GM18861 (cell line): ENCODE results near the gene HABP2.

Experiments
- ATAC-seq: cut with Tn5 transposase; IDR thresholded peaks from one replicate; pipeline ENCODE4 v1.9.1; 2021; ENCODE audit not compliant: unreplicated experiment

The HABP2 gene

GRCh38 chr10:113555751-113556150 is 2.9 kb downstream of the HABP2 start:
- no peak for ATAC-seq

DNA sequence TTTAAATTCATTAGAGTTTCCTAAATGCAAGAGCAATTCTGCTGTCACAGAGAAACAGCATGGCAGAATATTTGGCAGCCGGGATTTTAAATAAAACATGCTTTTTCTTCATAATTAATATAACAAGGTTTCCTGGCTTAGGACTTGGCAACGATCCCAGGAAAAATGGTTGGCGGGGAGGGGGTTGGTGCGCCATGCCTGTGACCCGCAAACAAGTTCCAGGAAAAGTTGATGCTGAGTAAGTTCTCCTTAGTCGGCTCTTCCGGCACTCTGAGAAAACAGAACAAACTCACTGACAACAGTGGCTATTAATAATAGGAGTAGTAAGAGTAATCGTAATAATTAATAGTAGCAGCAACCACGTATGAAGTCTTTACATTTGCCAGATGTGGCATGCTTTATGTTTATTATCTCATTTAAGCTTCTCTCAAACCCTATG is 4.6 kb downstream of the HABP2 start:
- no peak for ATAC-seq

GRCh38 chr10:113557903-113558321 is 5.1 kb downstream of the HABP2 start:
- no peak for ATAC-seq

DNA sequence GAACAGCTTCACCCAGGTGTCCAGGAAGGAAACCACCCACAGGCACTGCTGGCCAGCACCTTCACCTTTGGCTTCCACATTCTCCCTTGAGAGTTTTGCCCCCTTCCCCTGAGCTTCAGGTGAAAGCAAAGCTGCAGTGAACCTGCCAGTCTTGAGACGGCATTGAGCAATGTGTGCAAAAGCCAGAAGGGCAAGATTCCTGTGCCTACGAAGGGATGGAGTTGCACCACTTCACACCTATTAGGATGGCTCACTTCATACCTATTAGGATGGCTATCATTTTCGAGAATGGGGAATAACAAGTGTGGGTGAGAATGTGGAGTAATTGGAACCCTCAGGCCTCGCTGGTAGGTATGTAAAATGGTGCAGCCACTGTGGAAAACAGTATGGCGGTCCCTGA is 7.2 kb downstream of the HABP2 start:
- no peak for ATAC-seq

GRCh38 chr10:113561214-113561613 is 8.4 kb downstream of the HABP2 start:
- ATAC-seq, result no peak

DNA sequence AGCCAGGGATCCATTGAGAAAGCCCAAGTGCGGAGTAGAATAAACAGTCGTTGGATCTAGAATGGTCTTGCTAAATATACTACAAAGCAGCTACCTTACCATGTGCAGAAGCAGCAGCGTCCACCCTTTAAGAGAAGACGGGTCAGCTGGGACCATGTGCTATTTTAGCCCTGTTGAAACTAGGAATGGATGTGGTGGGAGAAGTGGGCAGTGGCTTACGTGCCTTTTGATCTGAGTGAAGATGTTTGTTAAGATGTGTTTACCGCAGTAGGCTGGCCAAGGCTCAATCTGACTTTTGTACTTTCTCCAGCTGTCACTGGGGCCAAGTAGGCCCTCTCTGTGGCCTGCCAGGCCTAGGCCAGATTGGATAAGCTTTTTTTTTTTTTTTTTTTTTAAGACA is 9.2 kb downstream of the HABP2 start:
- ATAC-seq, result no peak

- no peak for ATAC-seq
Measured at GRCh38 chr10:113562704-113563103, 9.9 kb downstream of the HABP2 start.

- peak; percentile 86 for ATAC-seq
Measured at GRCh38 chr10:113563306-113564088, 10.6 kb downstream of the HABP2 start.

DNA sequence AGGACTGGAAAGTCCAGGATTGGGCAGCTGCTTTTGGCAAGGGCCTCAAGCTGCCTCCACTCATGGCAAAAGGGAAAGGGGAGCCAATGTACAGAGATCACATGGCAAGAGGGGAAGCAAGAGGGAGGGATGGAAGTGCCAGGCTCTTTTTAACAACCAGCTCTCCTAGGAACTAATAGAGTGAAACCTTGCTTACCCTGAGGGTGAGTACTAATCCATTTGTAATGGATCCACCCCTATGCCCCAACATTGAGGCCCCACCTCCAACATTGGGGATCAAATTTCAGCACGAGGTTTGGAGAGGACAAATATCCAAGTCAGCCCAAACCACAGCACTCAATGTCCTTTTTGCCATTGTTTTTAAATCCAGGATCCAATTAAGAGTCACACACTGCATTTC is 12.5 kb downstream of the HABP2 start:
- ATAC-seq, result no peak

GRCh38 chr10:113566888-113567287 is 14.0 kb downstream of the HABP2 start:
- ATAC-seq, result no peak

DNA sequence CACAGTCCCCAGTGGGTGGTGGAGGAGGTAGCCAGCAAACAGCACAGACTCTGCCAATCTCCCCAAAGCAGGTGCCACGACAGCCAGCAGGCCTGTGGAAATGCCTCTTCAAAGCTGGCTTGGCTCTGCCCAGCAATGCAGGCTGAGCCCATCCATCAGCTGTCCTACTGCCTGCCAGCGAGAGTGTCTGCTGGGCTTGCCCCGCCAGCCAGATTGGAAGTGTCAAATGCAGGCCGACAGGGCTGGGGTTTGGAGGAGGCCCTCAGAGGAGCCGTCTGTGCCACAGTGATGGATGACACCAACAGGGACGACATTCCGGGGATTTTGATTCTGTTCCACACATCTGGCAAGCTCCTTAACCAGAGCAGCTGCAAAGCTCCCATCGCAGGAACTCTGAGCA is 16.7 kb downstream of the HABP2 start:
- ATAC-seq, result no peak

GRCh38 chr10:113572520-113573290 is 19.9 kb downstream of the HABP2 start:
- no peak for ATAC-seq

GRCh38 chr10:113573368-113573767 is 20.5 kb downstream of the HABP2 start:
- ATAC-seq, result no peak

DNA sequence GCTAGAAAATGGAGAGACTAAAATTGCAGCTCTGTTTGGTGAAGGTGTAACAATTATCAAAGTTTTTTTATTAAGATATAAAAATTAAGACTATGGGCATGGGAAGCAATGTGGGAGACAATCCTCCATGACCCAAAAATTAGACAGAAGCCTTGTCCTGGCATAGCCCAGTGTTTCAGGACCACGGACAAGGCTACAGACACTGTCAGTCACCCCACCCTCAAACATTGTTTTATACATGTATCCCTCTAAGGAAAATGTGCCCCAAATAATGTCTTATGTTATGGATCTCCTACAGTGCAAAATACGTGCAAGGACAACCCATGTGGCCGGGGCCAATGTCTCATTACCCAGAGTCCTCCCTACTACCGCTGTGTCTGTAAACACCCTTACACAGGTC is 24.0 kb downstream of the HABP2 start:
- no peak for ATAC-seq

DNA sequence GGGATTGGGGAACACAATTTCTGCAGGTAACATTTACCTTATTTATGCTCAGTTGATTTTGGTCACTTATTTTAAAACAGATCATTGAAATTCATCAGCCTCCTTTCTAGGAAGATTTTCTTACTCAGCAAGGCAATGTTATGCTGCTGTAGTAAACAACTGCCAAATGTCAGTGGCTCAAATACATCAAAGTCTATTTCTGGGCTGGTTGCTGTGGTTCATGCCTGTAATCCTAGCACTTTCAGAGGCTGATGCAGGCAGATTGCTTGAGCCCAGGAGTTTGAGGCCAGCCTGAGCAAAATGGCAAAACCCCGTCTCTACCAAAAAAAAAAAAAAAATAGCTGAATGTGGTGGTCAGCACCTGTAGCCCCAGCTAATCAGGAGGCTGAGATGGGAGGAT is 25.9 kb downstream of the HABP2 start:
- no peak for ATAC-seq

GRCh38 chr10:113581092-113581491 is 28.2 kb downstream of the HABP2 start:
- no peak for ATAC-seq

DNA sequence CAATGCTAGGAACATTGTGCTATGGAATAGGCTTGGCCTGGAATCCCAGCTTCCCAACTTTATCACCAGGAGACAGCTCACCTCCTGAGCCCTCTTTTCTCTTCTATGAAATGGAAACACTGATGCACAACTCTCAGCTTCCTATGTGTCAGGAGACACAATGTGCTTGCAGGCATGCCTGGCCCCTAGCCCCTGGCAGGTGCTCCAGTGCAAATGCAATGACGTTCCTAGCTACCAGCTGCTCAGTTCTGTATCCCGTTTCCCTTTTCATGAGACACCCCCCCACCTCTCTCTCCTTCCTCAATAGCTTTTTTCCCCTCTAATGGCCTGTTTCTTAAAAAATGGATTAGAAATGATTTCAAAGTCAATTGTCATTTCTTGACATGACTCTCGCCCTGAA is 30.7 kb downstream of the HABP2 start:
- ATAC-seq, result no peak

- peak; percentile 62 for ATAC-seq
Measured at GRCh38 chr10:113585949-113586348, 33.1 kb downstream of the HABP2 start.

DNA sequence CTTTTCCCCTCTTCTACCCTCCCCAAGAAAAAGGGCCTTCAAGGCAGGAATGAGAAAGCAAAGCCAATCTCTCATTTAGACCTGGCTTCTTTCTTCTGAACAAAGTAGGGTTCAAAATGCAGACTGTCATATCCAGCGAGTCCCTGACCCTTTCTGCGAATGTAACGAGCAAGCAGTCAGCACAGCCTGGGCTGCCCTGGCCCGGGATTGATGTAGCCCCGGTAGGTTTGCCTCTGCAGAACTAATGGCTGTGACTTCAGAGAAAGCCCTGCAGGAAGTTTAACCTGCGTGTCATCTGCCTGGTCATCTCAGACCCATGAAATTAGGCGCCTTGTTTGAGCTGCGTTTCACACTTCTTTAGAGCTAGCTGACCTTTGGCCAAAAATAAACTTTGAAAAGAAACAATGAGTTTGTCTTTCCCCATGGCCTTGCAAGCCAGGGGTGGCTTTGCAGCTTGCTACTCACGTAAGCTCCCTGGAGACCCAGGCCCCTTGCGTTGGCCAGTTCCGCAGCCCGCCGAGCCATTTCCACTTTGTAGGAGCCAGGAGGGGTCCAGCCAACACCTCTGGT is 36.4 kb downstream of the HABP2 start:
- ATAC-seq, result no peak

GRCh38 chr10:113590581-113590980 is 37.7 kb downstream of the HABP2 start:
- no peak for ATAC-seq

- ATAC-seq, result no peak
Measured at GRCh38 chr10:113592380-113592779, 39.5 kb downstream of the HABP2 start.

- no peak for ATAC-seq
Measured at GRCh38 chr10:113594652-113595051, 41.8 kb downstream of the HABP2 start.
